ENCODE results near the gene HDAC9.

The HDAC9 gene

GRCh38 chr7:18659746-18660145 is 164.2 kb downstream of the HDAC9 start:
- no peak for DNase-seq (ENCODE audit: low read depth)

GRCh38 chr7:18663321-18663720 is 167.8 kb downstream of the HDAC9 start:
- no peak for DNase-seq (ENCODE audit: low read depth)

- DNase-seq (ENCODE audit: low read depth) = peak; percentile 88
Measured at GRCh38 chr7:18666107-18666728, 170.7 kb downstream of the HDAC9 start.

- peak; percentile 91 for DNase-seq (ENCODE audit: low read depth)
Measured at GRCh38 chr7:18667466-18667865, 171.9 kb downstream of the HDAC9 start.

DNA sequence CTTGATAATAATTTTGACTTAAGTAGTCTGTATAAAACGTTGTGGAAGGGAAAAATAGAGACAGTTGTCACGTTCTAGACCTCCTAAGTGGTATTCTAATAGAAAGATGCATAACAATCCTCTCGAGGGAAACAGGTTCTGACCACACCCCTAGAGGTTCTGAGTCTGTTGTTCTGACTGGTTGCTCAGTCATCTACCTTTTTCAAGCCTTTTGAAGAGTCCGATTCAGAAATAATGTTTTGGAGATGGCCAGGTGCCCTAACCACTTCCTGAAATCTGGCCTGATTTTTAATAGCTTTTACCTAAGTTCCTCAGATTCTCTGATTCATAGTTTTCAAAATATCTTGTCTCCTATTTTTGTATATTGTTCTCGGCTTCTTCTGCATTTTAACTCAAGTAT is 175.6 kb downstream of the HDAC9 start:
- DNase-seq (ENCODE audit: low read depth) = no peak

GRCh38 chr7:18675579-18675978 is 180.0 kb downstream of the HDAC9 start:
- no peak for DNase-seq (ENCODE audit: low read depth)

- no peak for DNase-seq (ENCODE audit: low read depth)
Measured at GRCh38 chr7:18679261-18679660, 183.7 kb downstream of the HDAC9 start.

DNA sequence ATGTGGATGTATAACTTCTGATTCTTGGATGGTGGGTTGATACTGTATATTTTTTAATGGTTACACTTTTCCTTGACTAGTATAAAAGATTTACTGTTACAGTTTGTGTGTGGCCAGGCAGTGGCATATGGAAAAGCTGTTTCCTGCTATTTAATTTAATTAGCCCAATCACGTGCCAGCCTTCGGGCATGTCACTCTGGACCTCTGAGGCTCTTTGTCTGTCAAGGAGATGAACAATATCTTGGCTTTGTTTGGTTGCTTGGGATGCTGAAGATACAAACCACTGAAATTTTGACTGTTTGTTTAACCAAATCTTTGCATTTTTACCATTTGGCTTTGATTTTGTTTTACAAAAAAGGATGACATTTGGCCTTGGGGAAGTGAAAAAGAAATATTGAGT is 185.0 kb downstream of the HDAC9 start:
- no peak for DNase-seq (ENCODE audit: low read depth)

DNA sequence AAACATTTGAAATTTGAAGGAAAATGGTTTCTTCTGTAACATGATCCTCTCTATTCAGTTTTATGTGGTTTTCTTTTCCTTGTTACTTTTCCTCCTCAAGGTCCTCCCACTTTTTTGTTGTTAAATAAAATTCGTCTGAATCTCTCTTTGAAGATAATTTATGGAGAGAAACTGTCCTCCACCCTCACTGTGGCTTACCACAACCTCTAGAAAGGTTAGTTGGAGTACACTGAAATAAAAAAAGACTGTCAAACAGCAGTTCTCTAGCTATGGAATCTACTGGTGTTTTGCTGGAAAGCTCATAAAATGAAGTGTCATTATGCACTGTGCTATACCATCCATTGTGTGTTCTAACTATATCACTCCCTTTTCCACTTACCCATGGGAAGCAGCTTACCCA is 189.4 kb downstream of the HDAC9 start:
- DNase-seq (ENCODE audit: low read depth) = no peak

- peak; percentile 59 for DNase-seq (ENCODE audit: low read depth)
Measured at GRCh38 chr7:18685971-18686370, 190.4 kb downstream of the HDAC9 start.

- no peak for DNase-seq (ENCODE audit: low read depth)
Measured at GRCh38 chr7:18689551-18689950, 194.0 kb downstream of the HDAC9 start.

- DNase-seq (ENCODE audit: low read depth) = peak; percentile 79
Measured at GRCh38 chr7:18693406-18693805, 197.9 kb downstream of the HDAC9 start.

DNA sequence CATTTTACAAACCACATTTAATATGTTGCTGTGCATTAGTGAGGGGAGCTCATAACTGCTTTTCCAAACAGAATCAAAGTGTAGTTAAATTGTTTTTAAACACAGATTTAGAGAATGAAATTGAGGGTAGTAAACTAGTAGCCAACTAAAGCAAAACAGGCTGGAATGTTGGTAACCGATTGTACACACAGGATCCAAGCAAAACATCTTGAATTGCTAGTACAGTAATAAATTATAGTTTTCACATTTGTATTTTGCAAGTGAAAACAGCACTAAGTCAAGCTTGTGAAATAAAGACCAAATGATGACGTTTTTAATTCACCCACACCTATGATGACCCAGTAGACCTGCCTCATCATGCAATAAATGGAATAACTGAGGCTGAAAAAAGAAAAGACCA is 198.3 kb downstream of the HDAC9 start:
- DNase-seq (ENCODE audit: low read depth) = no peak

GRCh38 chr7:18694484-18694883 is 198.9 kb downstream of the HDAC9 start:
- DNase-seq (ENCODE audit: low read depth) = no peak

- DNase-seq (ENCODE audit: low read depth) = no peak
Measured at GRCh38 chr7:18694911-18695310, 199.4 kb downstream of the HDAC9 start.

DNA sequence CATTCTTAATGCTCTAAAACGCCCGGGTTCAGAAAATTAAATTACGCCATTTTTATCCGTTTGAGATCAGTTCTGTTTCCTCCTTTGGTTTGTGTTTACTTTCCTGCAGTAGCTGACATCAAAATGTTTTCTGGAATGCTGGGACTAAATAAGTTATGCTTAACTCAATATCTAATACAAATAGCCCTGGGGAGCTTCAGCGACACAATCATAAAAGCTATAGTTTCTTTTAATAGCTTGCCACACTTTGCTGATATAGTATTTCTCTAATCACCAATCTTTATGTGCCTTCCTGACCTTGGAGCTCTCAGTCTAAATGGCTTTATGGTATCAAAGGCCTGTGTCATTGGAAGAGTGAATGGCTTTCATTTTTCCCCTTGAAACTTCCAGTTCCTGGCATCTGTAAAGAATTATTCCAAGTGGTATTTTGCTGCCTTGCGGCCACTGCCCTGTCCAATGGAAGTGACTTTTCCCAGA is 202.7 kb downstream of the HDAC9 start:
- no peak for DNase-seq (ENCODE audit: low read depth)

DNA sequence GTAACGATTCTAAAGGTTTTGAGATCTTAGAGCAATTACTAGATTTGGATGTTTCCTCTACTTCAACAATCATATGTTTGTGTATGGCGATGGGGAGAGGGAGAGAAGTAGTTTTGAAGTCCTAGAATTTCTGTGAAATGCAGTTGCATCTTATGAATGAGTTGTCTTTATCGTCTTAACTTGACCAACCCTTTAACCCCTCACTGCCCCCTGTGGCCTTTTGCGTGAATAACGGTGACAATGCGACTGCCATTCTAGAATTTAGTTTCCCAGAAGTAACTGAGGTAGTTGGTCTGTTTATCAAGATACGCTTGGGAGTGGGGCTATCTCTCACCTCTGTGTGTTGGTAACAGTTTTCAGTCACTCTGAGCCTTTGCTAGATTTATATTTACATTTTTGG is 204.6 kb downstream of the HDAC9 start:
- peak; percentile 32 for DNase-seq (ENCODE audit: low read depth)

DNA sequence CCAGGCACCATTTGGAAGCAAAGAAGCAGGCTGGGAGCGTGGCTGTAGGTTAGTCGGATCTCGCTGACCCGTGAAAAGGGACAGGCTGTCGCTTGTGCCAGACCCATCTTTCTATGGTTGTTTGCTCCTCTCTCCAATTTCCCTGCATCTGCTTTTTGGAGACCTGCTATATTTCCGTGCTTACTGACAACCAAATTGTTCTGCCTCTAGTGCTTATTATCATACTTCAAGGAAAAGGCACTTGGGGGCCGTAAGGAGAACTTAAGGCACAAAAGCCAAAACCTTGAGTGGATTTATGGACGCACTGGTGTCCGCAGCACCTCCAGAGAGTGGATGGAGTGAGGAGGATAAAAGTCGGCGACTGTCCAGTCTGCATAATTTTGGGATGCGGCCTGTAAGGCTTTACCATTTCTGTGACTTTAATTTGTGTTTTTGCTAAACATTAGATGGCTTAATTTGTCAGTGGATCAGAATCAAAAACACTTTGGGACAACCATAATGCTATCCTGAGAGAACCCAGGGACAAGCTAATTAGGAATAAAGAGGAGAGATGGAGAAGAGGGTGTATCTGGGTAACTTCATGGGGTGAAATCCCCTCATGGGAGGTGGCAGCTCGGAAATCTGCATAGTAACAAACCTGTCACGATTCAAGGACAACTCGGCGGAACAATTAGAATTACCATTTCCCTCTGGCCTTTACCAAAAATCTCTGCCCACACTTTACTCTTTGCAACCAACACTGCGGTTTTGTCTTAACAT is 206.7 kb downstream of the HDAC9 start:
- DNase-seq (ENCODE audit: low read depth) = no peak

- DNase-seq (ENCODE audit: low read depth) = no peak
Measured at GRCh38 chr7:18703685-18704084, 208.1 kb downstream of the HDAC9 start.

DNA sequence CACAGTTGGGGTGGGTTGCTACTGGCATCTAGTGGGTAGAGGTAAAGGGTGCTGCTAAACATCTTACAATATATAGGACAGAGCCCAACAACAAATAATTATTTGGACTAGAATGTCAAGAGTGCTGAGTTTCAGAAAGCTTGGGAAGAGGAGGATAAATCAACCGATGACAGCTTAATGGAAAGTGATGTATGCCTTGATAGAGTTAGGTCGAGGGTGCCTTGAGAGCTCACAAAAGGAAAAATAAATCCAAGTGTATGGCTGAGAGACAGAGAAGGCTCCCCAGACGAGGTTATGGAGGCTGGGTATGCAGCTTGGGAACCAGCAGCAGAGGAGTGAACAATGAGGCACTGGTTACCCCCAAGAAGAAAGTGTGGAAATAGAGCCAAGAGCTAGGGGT is 211.1 kb downstream of the HDAC9 start:
- DNase-seq (ENCODE audit: low read depth) = no peak

GRCh38 chr7:18708204-18708603 is 212.7 kb downstream of the HDAC9 start:
- DNase-seq (ENCODE audit: low read depth) = no peak

GRCh38 chr7:18715988-18716387 is 220.4 kb downstream of the HDAC9 start:
- no peak for DNase-seq (ENCODE audit: low read depth)

GRCh38 chr7:18721429-18721828 is 225.9 kb downstream of the HDAC9 start:
- DNase-seq (ENCODE audit: low read depth) = peak; percentile 9

- DNase-seq (ENCODE audit: low read depth) = peak; percentile 37
Measured at GRCh38 chr7:18724318-18724717, 228.8 kb downstream of the HDAC9 start.
